GM12878 (cell line): ENCODE data around the gene ZDHHC19. TPM values are rescaled to one million over a fixed set of nuclear protein-coding genes. Genes with fewer than 3 reads are reported as not detected.
"Not testable (repeated sequence)": the region's sequence is repeated elsewhere in the genome, so short reads cannot be mapped to it uniquely, and the experiment has no call there.

Experiments used
- ATAC-seq: fragments of 200-7000 bp; cut with Tn5 transposase; 3 replicates; pipeline ENCODE4 v1.9.1; 2020; ENCODE audit warnings: mild to moderate bottlenecking, moderate library complexity
- BruUV-seq: library from RNA; stranded (reverse); fragments of 400-500 nt; replicated peaks from 2 replicates; lab custom pipeline; 2021; lab: Mats Ljungman, UMichigan
- CTCF ChIA-PET: fragments of 300-600 bp; sonication (Branson Sonifier 250); formaldehyde crosslinking; extraction: SDS; loops from one replicate; lab custom pipeline; 2021; ENCODE audit warnings: inconsistent platforms; lab: Yijun Ruan, JAX
- POLR2A ChIA-PET: fragments of 350-600 bp; formaldehyde crosslinking; extraction: SDS; loops from one replicate; lab custom pipeline; 2021; ENCODE audit warnings: inconsistent platforms; lab: Charles Lee
- RAD21 ChIA-PET: fragments of 300-600 bp; sonication (Branson Sonifier 250); formaldehyde crosslinking; loops from one replicate; lab custom pipeline; 2023; ENCODE audit warnings: antibody characterized with exemption; ENCODE audit not compliant: unreplicated experiment; lab: Charles Lee
- SMC1A ChIA-PET: fragments of 300-600 bp; sonication (Branson Sonifier 250); formaldehyde crosslinking; loops from one replicate; lab custom pipeline; 2023; ENCODE audit not compliant: unreplicated experiment, uncharacterized antibody; lab: Charles Lee
- DNase-seq: peaks from one replicate; pipeline ENCODE4 v3.0.0-alpha.2; 2011; ENCODE audit warnings: low read depth, low spot score
- FAIRE-seq: peaks from 3 replicates; lab custom pipeline; 2011; peaks lifted over from hg19 to GRCh38; lab: Jason Lieb, UNC
- H2AFZ ChIP-seq: 2 replicates; pipeline ENCODE4 v1.6.0; 2011; ENCODE audit warnings: low read depth, low read length, control low read depth; ENCODE audit not compliant: control insufficient read depth
- H3K27ac ChIP-seq: 2 replicates; pipeline ENCODE4 v1.5.1; 2011; ENCODE audit warnings: control low read depth; ENCODE audit not compliant: control insufficient read depth, insufficient read depth
- H3K27me3 ChIP-seq, 2 experiments: replicated peaks in 1 of 2; 2 replicates each; pipeline versions ENCODE4 v1.6.0 to v1.6.1; 2011; ENCODE audit warnings: low read length in 1 of 2; ENCODE audit not compliant: control insufficient read depth in 2 of 2, insufficient read depth in 2 of 2
- H3K36me3 ChIP-seq, 2 experiments: 2 replicates each; pipeline ENCODE4 v1.5.1; 2011; ENCODE audit warnings: low read length in 1 of 2; ENCODE audit not compliant: control insufficient read depth in 2 of 2, insufficient read depth in 2 of 2
- H3K4me1 ChIP-seq: 2 replicates; pipeline ENCODE4 v1.6.1; 2011; ENCODE audit warnings: mild to moderate bottlenecking, low read length, moderate library complexity, mixed read lengths; ENCODE audit not compliant: control insufficient read depth, insufficient read depth
- H3K4me2 ChIP-seq: 2 replicates; pipeline ENCODE4 v1.6.0; 2011; ENCODE audit warnings: control low read depth; ENCODE audit not compliant: control insufficient read depth, insufficient read depth
- H3K4me3 ChIP-seq: fragments of 200-600 bp; sonication (generic); 2 replicates; pipeline ENCODE4 v1.5.1; 2016
- H3K79me2 ChIP-seq: 2 replicates; pipeline ENCODE4 v1.6.0; 2011; ENCODE audit warnings: low read length; ENCODE audit not compliant: control insufficient read depth, insufficient read depth
- H3K9ac ChIP-seq: 2 replicates; pipeline ENCODE4 v1.8.0; 2011; ENCODE audit warnings: low read length, control low read depth, mixed read lengths; ENCODE audit not compliant: control insufficient read depth, insufficient read depth
- H3K9me3 ChIP-seq: replicated peaks from 3 replicates; pipeline ENCODE4 v1.5.1; 2011; ENCODE audit warnings: mild to moderate bottlenecking, low read length; ENCODE audit not compliant: control insufficient read depth, insufficient read depth
- H4K20me1 ChIP-seq: 2 replicates; pipeline ENCODE4 v1.6.0; 2011; ENCODE audit not compliant: control insufficient read depth, insufficient read depth
- HCFC1 ChIP-seq: fragments of 150-350 bp; IDR thresholded peaks from 2 replicates; pipeline ENCODE4 v1.6.1; 2014; ENCODE audit warnings: low read length
- NBN ChIP-seq: fragments of 450-650 bp; IDR thresholded peaks from 2 replicates; pipeline ENCODE4 v1.6.1; 2016
- RFX5 ChIP-seq: IDR thresholded peaks from 2 replicates; pipeline ENCODE4 v1.6.1; 2011; ENCODE audit warnings: low read depth, low read length, improper control_type of control experiment
- SRF ChIP-seq, 2 experiments: IDR thresholded peaks; 2 replicates each; pipeline ENCODE4 v1.6.1; 2011; ENCODE audit warnings: low read depth in 2 of 2, low read length in 2 of 2, mild to moderate bottlenecking in 1 of 2, moderate library complexity in 1 of 2
- WGBS: methylation state at CpG from one replicate; pipeline ENCODE4 v1.1.6; 2016; ENCODE audit warnings: low lambda C conversion rate; ENCODE audit not compliant: insufficient replicate concordance, insufficient coverage; ENCODE audit errors: missing lambda C conversion rate; 5-methylcytosine and 5-hydroxymethylcytosine counted together
- in situ Hi-C: fragments of 300-500 bp; cut with MboI; formaldehyde crosslinking; loops from 9 replicates; pipeline ENCODE4 v1.14.3; 2018; ENCODE audit warnings: mixed read lengths
- intact Hi-C: fragments of 100-400 bp; cut with micrococcal nuclease; formaldehyde crosslinking; loops from one replicate; pipeline ENCODE4 v1.14.2; 2022; ENCODE audit not compliant: unreplicated experiment
- polyA plus RNA-seq, 11 experiments: library from polyadenylated mRNA; depleted of rRNA in 4 of 11; unstranded in 6 of 11; stranded (reverse) in 5 of 11; fragments of >200 nt; fragmentation: Nextera tagmentation in 4 of 11; fragmentation: Illumina TruSeq in 1 of 11; extraction: Ambion mirVana in 4 of 11; extraction: Trizol in 1 of 11; gene quantifications; 1 replicate in 1 of 11; 2 replicates in 10 of 11; pipeline versions ENCODE4 v1.2.1 to v1.2.3, GENCODE V29; 2011 to 2016; ENCODE audit warnings: inconsistent platforms in 2 of 11, missing spikeins in 2 of 11, low read depth in 1 of 11
- total RNA-seq, 4 experiments: library from RNA; depleted of rRNA in 3 of 4; stranded (reverse); fragments of >200 nt in 3 of 4; fragmentation: Illumina TruSeq in 1 of 4; extraction: Trizol in 1 of 4; gene quantifications; 2 replicates each; pipeline versions ENCODE4 v1.2.1 to v1.2.3, GENCODE V29; 2013 to 2021
- TF ChIP-seq, protein P1 (sequence below): fragments of 150-350 bp; IDR thresholded peaks from 2 replicates; pipeline ENCODE4 v1.6.1; 2016; ENCODE audit warnings: low read depth, low read length

Gene ZDHHC19
- total and polyA plus RNA-seq, 10 of the 15 experiments (the other 5 are each of a cell fraction or from before 2014, with no cell fraction given), result 0.26 TPM; not detected in 9

DNA sequence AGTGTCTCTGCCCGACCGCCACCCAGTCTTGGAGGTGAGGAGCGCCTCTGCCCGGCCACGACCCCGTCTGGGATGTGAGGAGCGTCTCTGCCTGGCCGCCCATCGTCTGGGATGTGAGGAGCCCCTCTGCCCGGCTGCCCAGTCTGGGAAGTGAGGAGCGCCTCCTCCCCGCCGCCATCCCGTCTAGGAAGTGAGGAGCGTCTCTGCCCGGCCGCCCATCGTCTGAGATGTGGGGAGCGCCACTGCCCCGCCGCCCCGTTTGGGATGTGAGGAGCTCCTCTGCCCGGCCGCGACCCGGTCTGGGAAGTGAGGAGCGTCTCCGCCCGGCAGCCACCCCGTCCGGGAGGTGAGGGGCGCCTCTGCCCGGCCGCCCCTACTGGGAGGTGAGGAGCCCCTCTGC lies 33.0 kb upstream of the ZDHHC19 start:
- FAIRE-seq, H3K4me3 ChIP-seq, POLR2A ChIA-PET, H3K4me2 ChIP-seq, BruUV-seq, H3K9ac ChIP-seq, H3K27ac ChIP-seq, in situ Hi-C loops, H2AFZ ChIP-seq, ATAC-seq, CTCF ChIA-PET, intact Hi-C loops, H3K27me3 ChIP-seq, H3K9me3 ChIP-seq, SMC1A ChIA-PET, H3K4me1 ChIP-seq, DNase-seq, H3K79me2 ChIP-seq, RAD21 ChIA-PET, H4K20me1 ChIP-seq: not testable (repeated sequence)
- 90% methylated on average over 14 of the region's 34 CpGs for WGBS
- H3K36me3 ChIP-seq, result peaks cover 3 to 29% of the 10 kb centered on the region in 2 experiments; a peak in 2 of 4 replicates

DNA sequence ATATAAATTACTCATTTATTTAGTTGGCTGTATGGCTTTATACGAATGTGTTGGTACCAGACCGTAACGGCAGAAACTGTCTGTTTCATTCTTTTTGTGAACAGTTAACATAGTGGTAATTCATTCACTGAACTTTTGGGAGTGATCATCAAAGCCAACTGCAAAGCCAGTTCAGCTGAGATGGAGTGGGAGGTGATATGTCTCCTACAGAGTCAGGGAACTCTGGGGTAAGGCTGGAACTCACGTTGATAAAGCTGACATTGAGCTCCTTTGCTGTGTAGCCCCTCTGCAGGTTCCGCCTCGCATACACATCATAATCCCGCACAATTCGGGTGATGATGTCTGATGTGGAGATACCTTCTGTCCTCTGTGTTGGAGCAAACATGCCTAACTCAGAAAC lies 30.5 kb upstream of the ZDHHC19 start:
- FAIRE-seq (no peak), ATAC-seq (no peak), DNase-seq (no peak)
- Histone ChIP-seq H3K36me3 (peaks cover 2 to 19% of the 10 kb centered on the region in 2 experiments; a peak in 3 of 4 replicates), H3K27me3 (no peaks in the 10 kb centered on the region), H3K79me2 (no peaks in the 10 kb centered on the region), H3K4me3 (no peak overlapping the region), H3K4me1 (peaks cover 3% of the 10 kb centered on the region; the same call in 1 of the 2 replicates), H3K9ac (no peak overlapping the region), H3K9me3 (no peaks in the 10 kb centered on the region; the same call in 2 of the 3 replicates), H4K20me1 (no peaks in the 10 kb centered on the region), H2AFZ (no peak overlapping the region), H3K4me2 (no peak overlapping the region), H3K27ac (no peak overlapping the region)
- in situ Hi-C loops (no loop called here), intact Hi-C loops (no loop called here)
- CTCF ChIA-PET, result interaction anchor here (0.6 kb wide), 1 partner anchor 289 kb away, joined by 4 read pairs; no protein-coding TSS in a partner anchor
- RAD21 ChIA-PET, result no interaction called here
- BruUV-seq, result no TSS peak
- 99% methylated on average over 8 of the region's 8 CpGs for WGBS
- SMC1A ChIA-PET, result no interaction called here
- POLR2A ChIA-PET, result interaction anchor here (0.5 kb wide), 1 partner anchor 173 kb away, joined by 3 read pairs; no protein-coding TSS in a partner anchor
- no peak for TF ChIP-seq SRF (IDR thresholded peaks at IDR 0.05; ENCODE audit: low read depth in 2 of 2, low read length in 2 of 2)
- no peak for TF ChIP-seq HCFC1
- TF ChIP-seq RFX5, result no peak
- TF ChIP-seq NBN, result no peak
- TF ChIP-seq, protein P1, sequence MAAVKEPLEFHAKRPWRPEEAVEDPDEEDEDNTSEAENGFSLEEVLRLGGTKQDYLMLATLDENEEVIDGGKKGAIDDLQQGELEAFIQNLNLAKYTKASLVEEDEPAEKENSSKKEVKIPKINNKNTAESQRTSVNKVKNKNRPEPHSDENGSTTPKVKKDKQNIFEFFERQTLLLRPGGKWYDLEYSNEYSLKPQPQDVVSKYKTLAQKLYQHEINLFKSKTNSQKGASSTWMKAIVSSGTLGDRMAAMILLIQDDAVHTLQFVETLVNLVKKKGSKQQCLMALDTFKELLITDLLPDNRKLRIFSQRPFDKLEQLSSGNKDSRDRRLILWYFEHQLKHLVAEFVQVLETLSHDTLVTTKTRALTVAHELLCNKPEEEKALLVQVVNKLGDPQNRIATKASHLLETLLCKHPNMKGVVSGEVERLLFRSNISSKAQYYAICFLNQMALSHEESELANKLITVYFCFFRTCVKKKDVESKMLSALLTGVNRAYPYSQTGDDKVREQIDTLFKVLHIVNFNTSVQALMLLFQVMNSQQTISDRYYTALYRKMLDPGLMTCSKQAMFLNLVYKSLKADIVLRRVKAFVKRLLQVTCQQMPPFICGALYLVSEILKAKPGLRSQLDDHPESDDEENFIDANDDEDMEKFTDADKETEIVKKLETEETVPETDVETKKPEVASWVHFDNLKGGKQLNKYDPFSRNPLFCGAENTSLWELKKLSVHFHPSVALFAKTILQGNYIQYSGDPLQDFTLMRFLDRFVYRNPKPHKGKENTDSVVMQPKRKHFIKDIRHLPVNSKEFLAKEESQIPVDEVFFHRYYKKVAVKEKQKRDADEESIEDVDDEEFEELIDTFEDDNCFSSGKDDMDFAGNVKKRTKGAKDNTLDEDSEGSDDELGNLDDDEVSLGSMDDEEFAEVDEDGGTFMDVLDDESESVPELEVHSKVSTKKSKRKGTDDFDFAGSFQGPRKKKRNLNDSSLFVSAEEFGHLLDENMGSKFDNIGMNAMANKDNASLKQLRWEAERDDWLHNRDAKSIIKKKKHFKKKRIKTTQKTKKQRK, result no peak
